Stimulated activated CD4-positive, alpha-beta T cell treated with anti-CD3 and anti-CD28 coated beads, TNF-alpha, amount 100 ng/mL, for 4 hours (primary cell): ENCODE results near the gene RNGTT.
"Not testable (repeated sequence)": the region's sequence is repeated elsewhere in the genome, so short reads cannot be mapped to it uniquely, and the experiment has no call there.

Source experiments
- DNase-seq, 3 experiments: peaks; one replicate each; pipeline ENCODE4 v3.0.0-alpha.2; 2020; ENCODE audit warnings: low read depth in 3 of 3

RNGTT gene

GRCh38 chr6:88972504-88973423, 9.3 kb upstream of the RNGTT start:
- DNase-seq, result no peak

DNA sequence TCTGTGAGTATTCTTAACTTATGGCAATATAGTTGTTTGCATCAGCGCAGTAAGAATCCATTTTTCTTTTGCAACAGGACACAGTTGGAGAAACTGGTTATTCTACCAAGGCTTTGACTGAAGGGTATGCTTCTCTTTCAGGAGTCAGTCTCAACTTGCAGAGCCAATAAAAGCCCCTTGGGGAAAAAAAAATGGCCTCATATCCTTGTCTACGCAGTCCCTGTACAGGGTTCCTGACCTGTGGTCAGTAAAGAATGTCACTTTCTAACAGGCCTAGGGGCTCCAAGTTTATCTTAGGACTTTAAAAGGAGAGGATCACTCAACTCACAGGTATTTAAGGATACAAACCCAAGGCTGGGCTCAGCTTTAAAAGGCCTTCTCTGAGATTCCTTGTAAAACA, 6.9 kb upstream of the RNGTT start:
- DNase-seq, result no peak

DNA sequence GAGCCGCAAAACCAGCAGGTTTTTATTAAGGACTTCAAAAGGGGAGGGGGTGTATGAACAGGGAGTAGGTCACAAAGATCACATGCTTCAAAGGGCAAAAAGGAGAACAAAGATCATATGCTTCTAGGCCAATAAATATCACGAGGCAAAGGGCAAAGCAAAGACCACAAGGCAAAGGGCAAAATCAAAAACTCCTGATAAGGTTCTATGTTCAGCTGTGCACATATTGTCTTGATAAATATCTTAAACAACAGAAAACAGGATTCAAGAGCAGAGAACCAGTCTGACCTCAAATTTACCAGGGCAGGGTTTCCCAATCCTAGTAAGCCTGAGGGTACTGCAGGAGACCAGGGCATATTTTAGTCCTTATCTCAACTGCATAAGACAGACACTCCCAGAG, 5.8 kb upstream of the RNGTT start:
- not testable (repeated sequence) for DNase-seq

DNA sequence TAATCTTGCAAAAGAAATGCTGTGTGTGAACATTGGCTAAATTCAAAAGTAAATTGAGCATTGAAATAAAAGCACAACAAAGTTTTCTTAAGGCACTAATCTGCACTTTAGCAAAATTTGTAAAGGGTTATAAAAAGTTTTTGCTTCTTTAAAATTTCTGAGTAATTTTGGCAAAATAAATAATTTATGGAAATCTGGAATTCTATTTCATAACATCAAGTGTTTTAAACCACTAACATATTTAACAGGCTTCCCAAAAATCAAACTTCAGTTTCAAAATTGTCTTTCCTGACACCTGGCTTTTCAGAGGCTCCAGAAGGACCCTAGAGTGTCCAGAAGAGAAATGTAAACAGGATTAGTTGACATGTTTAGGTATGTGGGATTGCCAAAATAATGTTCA, 4.5 kb upstream of the RNGTT start:
- no peak for DNase-seq

DNA sequence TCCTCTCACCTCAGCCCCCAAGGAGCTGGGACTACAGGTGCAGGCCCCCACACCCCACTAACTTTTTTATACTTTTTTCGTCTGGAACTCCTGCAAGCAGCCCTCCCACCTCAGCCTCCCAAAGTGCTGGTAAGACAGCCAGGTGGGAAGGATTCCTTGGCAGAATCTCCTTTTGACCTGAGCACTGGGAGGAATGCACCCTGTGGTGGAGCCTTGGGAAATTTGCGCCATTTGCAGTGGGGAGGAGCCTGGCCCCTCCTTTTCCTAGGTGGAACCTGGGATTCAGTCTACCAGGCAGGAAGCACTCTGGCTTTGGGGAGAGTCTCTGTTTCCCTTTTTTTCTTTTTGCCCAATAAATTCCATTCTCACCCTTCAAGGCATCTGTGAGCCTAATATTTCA, 2.3 kb upstream of the RNGTT start:
- DNase-seq, result no peak

DNA sequence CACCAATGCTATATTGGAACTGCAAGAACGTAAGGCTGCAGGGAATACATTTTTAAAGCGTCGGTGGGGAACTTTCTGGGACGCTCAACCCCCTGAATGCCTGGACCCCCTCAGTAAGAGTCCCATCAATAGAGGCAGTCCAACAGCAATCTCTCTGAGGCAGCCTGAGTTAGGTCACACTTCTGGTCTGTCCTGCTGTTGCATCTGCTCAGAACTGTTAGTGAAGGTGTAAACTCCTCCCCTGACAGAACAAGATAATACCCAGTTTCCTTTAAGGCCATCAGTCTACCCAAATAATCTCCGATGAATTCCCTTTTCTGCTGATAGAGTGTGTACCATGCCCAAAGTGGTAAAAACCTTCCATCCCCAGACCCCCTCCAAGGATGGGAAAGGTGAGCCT, 1.1 kb upstream of the RNGTT start:
- DNase-seq, result no peak

DNA sequence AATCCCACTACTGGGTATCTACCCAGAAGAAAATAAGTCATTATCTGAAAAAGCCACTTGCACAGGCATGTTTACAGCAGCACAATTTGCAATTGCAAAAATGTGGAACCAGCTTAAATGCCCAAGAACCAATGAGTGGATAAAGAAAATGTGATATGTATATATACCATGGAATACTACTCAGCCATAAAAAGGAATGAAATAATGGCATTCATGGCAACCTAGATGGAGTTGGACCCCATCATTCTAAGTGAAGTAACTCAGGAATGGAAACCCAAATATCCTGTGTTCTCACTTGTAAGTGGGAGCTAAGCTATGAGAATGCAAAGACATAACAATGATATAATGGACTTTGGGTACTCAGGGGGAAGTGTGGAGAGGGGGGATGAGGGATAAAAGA, 4.6 kb downstream of the RNGTT start:
- no peak for DNase-seq

DNA sequence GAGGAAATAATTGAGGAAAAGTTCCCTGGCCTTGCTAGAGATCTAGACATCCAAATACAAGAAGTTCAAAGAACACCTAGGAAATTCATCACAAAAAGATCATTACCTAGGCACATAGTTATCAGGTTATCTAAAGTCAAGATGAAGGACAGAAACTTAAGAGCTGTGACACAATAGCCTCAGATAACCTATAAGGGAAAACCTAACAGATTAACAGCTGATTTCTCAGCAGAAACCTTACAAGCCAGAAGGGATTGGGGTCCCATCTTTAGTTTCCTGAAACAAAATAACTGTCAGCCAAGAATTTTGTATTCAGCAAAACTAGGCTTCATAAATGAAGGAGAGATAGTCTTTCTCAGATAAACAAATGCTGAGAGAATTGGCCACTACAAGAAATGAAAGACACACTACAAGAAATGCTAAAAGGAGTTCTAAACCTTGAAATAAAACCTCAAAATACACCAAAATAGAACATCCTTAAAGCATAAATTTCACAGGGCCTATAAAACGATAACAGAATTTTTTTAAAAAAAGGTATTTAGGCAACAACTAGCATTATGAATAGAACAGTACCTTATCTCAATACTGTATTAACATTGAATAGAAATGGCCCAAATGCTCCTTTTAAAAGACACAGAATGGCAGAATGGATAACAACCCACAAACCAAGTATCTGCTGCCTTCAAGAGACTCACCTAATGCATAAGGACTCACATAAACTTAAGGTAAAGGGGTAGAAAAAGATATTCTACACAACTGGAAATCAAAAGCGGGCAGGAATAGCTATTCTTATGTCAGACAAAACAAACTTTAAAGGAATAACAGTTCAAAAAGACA, 9.7 kb downstream of the RNGTT start:
- DNase-seq, result no peak

DNA sequence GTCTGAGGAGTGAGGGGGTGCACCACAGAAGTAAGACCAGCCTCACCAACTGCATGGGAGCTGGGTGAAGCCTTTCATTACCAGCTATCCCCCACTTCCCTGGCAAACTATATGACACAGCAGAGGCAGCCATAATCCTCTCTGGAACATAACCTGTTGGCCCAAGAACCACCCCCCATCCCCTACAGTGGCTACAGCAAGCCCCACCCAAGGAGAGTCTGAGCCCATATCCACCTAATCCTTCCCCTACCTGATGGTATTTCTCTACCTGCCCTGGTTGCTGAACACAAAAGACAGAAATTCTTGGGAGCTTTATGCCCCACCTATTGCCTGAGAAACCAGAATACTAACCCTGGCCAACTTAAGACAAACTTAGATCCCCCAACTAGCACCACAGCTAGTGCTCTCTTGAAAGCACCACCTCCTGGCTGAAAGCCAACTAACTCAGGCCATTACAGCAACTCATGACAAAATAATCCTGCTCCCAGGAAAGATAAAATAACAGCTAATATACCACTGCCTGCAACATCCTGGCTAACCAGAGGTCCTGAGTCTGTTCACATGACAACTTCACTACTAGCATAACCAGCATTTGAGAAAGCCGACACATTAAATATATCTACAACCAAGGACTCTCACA, 11.2 kb downstream of the RNGTT start:
- DNase-seq, result no peak

DNA sequence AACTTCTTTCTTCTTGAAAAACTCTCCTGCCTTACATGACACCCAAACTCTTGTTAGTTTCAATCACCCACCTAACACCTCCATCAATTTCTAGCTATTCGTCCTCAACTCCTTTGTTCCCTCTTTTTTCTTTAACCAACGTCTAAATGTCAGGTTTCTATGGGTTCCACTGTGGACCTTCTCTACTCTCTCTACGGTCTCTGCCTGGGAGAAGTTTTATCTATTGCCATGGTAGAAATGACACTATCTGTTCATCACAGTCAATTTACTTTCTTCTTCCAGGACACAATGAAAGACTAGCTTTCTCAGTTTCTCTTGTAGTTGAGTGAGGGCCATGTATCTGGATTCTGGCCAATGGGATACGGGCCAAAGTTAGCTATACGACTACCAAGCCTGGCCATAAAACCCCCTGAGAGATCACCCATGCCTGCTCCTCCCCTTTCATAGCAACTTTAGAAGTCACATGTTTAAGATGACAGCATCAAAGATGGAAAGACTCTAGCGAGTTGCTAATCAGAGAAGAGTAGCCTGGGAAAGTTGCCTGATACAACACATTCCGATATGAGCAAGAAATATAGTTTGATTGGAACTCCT, 17.9 kb downstream of the RNGTT start:
- no peak for DNase-seq

GRCh38 chr6:88933521-88933920, 29.9 kb downstream of the RNGTT start:
- DNase-seq, result no peak

DNA sequence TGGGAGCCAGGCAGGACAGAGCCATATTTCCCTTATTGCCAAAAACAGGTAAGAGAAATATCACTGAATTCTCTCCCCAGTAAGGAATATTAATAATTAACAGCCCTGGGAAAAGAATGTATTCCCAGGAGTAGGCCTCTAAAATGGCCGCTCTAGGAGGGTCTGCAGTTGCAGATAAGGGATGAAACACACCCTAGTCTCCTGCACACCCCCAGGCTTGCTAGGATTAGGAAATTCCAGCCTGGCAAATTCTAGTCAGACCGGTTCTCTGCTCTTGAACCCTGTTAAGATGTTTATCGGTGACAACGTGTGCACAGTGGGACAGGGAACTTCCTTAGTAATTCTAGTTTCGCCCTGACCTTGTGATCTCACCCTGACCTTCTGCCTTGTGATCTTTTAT, 31.4 kb downstream of the RNGTT start:
- DNase-seq, result not testable (repeated sequence)

- DNase-seq, result no peak
Measured at GRCh38 chr6:88922775-88923548, 40.5 kb downstream of the RNGTT start.

GRCh38 chr6:88921734-88922133, 41.7 kb downstream of the RNGTT start:
- no peak for DNase-seq

GRCh38 chr6:88920774-88921733, 42.4 kb downstream of the RNGTT start:
- DNase-seq, result no peak

DNA sequence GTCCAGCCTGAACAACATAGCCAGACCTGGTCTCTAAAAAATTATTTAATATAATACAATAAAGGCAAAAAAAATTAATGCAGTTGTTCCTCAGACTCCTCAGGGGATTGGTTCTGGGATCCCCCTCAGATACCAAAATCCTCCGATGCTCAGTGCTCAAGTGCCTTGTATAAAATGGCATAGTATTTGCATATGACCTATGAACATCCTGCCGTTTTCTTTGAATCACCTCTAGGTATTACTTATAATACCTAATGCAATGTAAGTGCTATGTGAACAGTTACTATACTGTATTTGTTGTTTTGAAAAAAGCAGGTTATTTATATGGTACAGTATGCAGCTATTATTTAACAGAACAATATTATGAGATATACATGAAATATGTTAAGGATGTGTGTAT, 43.3 kb downstream of the RNGTT start:
- no peak for DNase-seq

GRCh38 chr6:88919032-88919431, 44.4 kb downstream of the RNGTT start:
- DNase-seq, result no peak

DNA sequence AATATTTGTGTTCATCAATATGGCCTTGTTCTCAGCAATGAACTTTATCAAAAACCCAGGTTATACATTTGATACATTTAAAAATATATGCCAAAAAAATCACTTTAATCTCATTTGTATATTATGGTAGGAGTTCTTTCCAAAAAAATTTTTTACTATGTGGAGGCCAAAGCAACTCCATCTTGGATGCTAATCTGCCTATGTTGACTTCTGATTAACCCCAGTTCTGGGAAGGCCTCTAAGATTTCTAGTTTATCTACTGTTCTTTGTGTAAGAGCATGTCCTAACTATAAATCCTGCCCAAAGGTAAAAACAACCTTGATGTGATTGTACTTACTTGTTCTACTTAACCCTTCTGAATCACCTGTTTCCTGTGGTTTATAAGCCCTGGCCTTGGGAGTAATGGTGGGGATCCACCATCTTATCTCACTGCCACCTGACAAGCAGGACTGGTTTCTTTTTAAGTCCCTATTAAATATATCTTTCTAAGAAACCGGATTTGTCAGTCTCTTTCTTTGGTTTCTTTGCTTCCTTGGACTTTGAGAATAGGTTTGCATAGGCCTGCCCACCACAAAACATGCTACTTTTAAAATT, 46.7 kb downstream of the RNGTT start:
- DNase-seq, result no peak

GRCh38 chr6:88914895-88915598, 48.4 kb downstream of the RNGTT start:
- no peak for DNase-seq
